ENCODE measurements around the gene ADCY9. TPM values are rescaled to one million over a fixed set of nuclear protein-coding genes. Genes with fewer than 3 reads are reported as not detected.
"Not testable (repeated sequence)": the region's sequence is repeated elsewhere in the genome, so short reads cannot be mapped to it uniquely, and the experiment has no call there.

ADCY9 gene
- total RNA-seq, 1 donor from 2014 or later = 11.7 TPM

GRCh38 chr16:4094127-4094773 lies 22.0 kb downstream of the ADCY9 start:
- peak; percentile 62 for DNase-seq (ENCODE audit: low spot score)

- peak; percentile 53 for DNase-seq (ENCODE audit: low spot score)
Measured at GRCh38 chr16:4093495-4094126, 22.6 kb downstream of the ADCY9 start.

- DNase-seq (ENCODE audit: low spot score) = no peak
Measured at GRCh38 chr16:4092547-4093265, 23.5 kb downstream of the ADCY9 start.

- peak; percentile 33 for DNase-seq (ENCODE audit: low spot score)
Measured at GRCh38 chr16:4091240-4092012, 24.8 kb downstream of the ADCY9 start.

GRCh38 chr16:4090351-4090851 lies 25.8 kb downstream of the ADCY9 start:
- DNase-seq (ENCODE audit: low spot score) = no peak

GRCh38 chr16:4089811-4090301 lies 26.4 kb downstream of the ADCY9 start:
- DNase-seq (ENCODE audit: low spot score) = no peak

- DNase-seq (ENCODE audit: low spot score) = no peak
Measured at GRCh38 chr16:4089251-4089810, 26.9 kb downstream of the ADCY9 start.

GRCh38 chr16:4087990-4088577 lies 28.2 kb downstream of the ADCY9 start:
- DNase-seq (ENCODE audit: low spot score) = no peak

- DNase-seq (ENCODE audit: low spot score) = no peak
Measured at GRCh38 chr16:4087099-4087885, 28.9 kb downstream of the ADCY9 start.

- DNase-seq (ENCODE audit: low spot score) = no peak
Measured at GRCh38 chr16:4086153-4086552, 30.1 kb downstream of the ADCY9 start.

- DNase-seq (ENCODE audit: low spot score) = no peak
Measured at GRCh38 chr16:4085405-4085970, 30.8 kb downstream of the ADCY9 start.

- DNase-seq (ENCODE audit: low spot score) = no peak
Measured at GRCh38 chr16:4083347-4083870, 32.8 kb downstream of the ADCY9 start.

- no peak for DNase-seq (ENCODE audit: low spot score)
Measured at GRCh38 chr16:4082474-4083044, 33.7 kb downstream of the ADCY9 start.

- DNase-seq (ENCODE audit: low spot score) = no peak
Measured at GRCh38 chr16:4081521-4082021, 34.7 kb downstream of the ADCY9 start.

GRCh38 chr16:4081047-4081446 lies 35.2 kb downstream of the ADCY9 start:
- no peak for DNase-seq (ENCODE audit: low spot score)

GRCh38 chr16:4077174-4077649 lies 39.0 kb downstream of the ADCY9 start:
- no peak for DNase-seq (ENCODE audit: low spot score)

- DNase-seq (ENCODE audit: low spot score) = peak; percentile 67
Measured at GRCh38 chr16:4075534-4075933, 40.7 kb downstream of the ADCY9 start.

GRCh38 chr16:4073150-4073549 lies 43.1 kb downstream of the ADCY9 start:
- DNase-seq (ENCODE audit: low spot score) = not testable (repeated sequence)
